PC-3 (cell line): Measurements from ENCODE around the gene GCAT.

Experiments
- CTCF ChIP-seq: fragments of 300-600 bp; sonication (generic); conservative IDR thresholded peaks from 2 replicates; pipeline ENCODE4 v1.5.1; 2017; ENCODE audit warnings: antibody characterized with exemption, low read depth, mild to moderate bottlenecking, low read length
- EZH2 ChIP-seq: fragments of 300-600 bp; sonication (generic); IDR thresholded peaks from one replicate; pipeline ENCODE4 v1.6.1; 2017; ENCODE audit warnings: antibody characterized with exemption, mild to moderate bottlenecking, low read length; ENCODE audit not compliant: unreplicated experiment

- no peak for TF ChIP-seq EZH2
- TF ChIP-seq CTCF: no peak
Measured at GRCh38 chr22:37811867-37812266, 4.1 kb downstream of the GCAT start.
